ENCODE measurements around the gene MACROD2. TPM values are rescaled to one million over a fixed set of nuclear protein-coding genes. Genes with fewer than 3 reads are reported as not detected.

The MACROD2 gene
- total RNA-seq, 1 experiment from 2014 or later, result 3.7 TPM

DNA sequence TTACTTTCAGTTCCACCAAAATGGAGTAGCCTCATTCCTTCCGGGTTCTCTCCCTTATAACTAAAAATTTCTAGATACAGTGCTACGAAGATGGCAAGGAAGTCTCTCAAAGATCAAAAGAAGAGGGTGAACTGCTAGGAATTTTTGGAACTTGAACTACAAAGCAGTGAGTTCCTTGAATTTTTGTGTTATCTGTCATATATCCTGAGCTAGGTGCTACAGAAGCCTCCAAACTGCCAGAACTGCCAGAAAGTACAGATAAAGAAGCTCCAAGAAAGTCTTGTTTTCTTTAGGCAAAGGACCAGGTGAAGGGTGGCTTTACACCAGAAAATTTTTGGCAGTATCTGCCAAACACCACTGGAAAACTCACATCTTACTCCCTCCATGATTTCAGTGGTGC is 560.9 kb downstream of the MACROD2 start:
- ChIA-PET POLR2A (no interaction called here), CTCF (no interaction called here)

GRCh38 chr20:14559612-14560011 is 564.3 kb downstream of the MACROD2 start:
- Histone ChIP-seq H3K4me3 (replicated peaks in 1 of 2; ENCODE audit: low read depth in 1 of 2, low read length in 2 of 2) (no peak overlapping the region), H3K9me2 (ENCODE audit: insufficient read depth) (no peaks in the 10 kb centered on the region), H3K4me1 (ENCODE audit: control insufficient read depth in 1 of 2, insufficient read depth in 2 of 2, low read length in 2 of 2) (no peaks in the 10 kb centered on the region), H2AFZ (ENCODE audit: low read depth, low read length, poor library complexity, severe bottlenecking) (no peak overlapping the region), H3K9me3 (ENCODE audit: control insufficient read depth in 1 of 2, insufficient read depth in 1 of 2, low read depth in 1 of 2, low read length in 2 of 2) (no peaks in the 10 kb centered on the region; a peak in 1 of 4 replicates), H3K27ac (ENCODE audit: low read depth, low read length) (no peak overlapping the region), H4K20me1 (ENCODE audit: insufficient read depth) (no peaks in the 10 kb centered on the region), H3K79me2 (ENCODE audit: insufficient read depth, low read length) (no peaks in the 10 kb centered on the region), H3K4me2 (ENCODE audit: low read length) (no peak overlapping the region), H3K27me3 (ENCODE audit: insufficient read depth, low read length) (no peaks in the 10 kb centered on the region), H3K9ac (ENCODE audit: low read length) (no peak overlapping the region), H3K36me3 (ENCODE audit: control insufficient read depth in 1 of 2, insufficient read depth in 2 of 2, low read length in 2 of 2) (no peaks in the 10 kb centered on the region)
- intact Hi-C loops (cut with micrococcal nuclease), result no loop called here
- TF ChIP-seq ATF3 (IDR thresholded peaks at IDR 0.05) (no peak), SIN3A (IDR thresholded peaks at IDR 0.05; ENCODE audit: low read depth) (no peak), RAD21 (IDR thresholded peaks at IDR 0.05; ENCODE audit: low read depth) (no peak), SRF (IDR thresholded peaks at IDR 0.05; ENCODE audit: low read depth) (no peak), ZFX (IDR thresholded peaks at IDR 0.05) (no peak)
- CTCF ChIA-PET, result no interaction called here
- ATAC-seq (no peak), DNase-seq (ENCODE audit: low read depth, low spot score) (no peak)
- no TSS peak for BruUV-seq (replicated peaks)
- POLR2A ChIA-PET, result no interaction called here
- RAD21 ChIA-PET (ENCODE audit: low non-redundant PET in 1 of 2, low total read pairs in 2 of 2, uncharacterized antibody in 2 of 2, unreplicated experiment in 2 of 2), result no interaction called here

More for the DNA sequence above, 560.9 kb downstream of the MACROD2 start:
- Histone ChIP-seq H3K27ac (ENCODE audit: low read depth, low read length) (no peak overlapping the region), H3K36me3 (ENCODE audit: control insufficient read depth in 1 of 2, insufficient read depth in 2 of 2, low read length in 2 of 2) (no peaks in the 10 kb centered on the region), H3K4me1 (ENCODE audit: control insufficient read depth in 1 of 2, insufficient read depth in 2 of 2, low read length in 2 of 2) (no peaks in the 10 kb centered on the region), H4K20me1 (ENCODE audit: insufficient read depth) (no peaks in the 10 kb centered on the region), H2AFZ (ENCODE audit: low read depth, low read length, poor library complexity, severe bottlenecking) (no peak overlapping the region), H3K4me3 (replicated peaks in 1 of 2; ENCODE audit: low read depth in 1 of 2, low read length in 2 of 2) (no peak overlapping the region), H3K9me2 (ENCODE audit: insufficient read depth) (no peaks in the 10 kb centered on the region), H3K9ac (ENCODE audit: low read length) (no peak overlapping the region), H3K79me2 (ENCODE audit: insufficient read depth, low read length) (no peaks in the 10 kb centered on the region), H3K27me3 (ENCODE audit: insufficient read depth, low read length) (no peaks in the 10 kb centered on the region), H3K9me3 (ENCODE audit: control insufficient read depth in 1 of 2, insufficient read depth in 1 of 2, low read depth in 1 of 2, low read length in 2 of 2) (no peaks in the 10 kb centered on the region), H3K4me2 (ENCODE audit: low read length) (no peak overlapping the region)
- TF ChIP-seq ATF3 (IDR thresholded peaks at IDR 0.05) (no peak), CEBPB (IDR thresholded peaks at IDR 0.05; ENCODE audit: low read depth) (no peak)
- TF ChIP-seq, protein P1, sequence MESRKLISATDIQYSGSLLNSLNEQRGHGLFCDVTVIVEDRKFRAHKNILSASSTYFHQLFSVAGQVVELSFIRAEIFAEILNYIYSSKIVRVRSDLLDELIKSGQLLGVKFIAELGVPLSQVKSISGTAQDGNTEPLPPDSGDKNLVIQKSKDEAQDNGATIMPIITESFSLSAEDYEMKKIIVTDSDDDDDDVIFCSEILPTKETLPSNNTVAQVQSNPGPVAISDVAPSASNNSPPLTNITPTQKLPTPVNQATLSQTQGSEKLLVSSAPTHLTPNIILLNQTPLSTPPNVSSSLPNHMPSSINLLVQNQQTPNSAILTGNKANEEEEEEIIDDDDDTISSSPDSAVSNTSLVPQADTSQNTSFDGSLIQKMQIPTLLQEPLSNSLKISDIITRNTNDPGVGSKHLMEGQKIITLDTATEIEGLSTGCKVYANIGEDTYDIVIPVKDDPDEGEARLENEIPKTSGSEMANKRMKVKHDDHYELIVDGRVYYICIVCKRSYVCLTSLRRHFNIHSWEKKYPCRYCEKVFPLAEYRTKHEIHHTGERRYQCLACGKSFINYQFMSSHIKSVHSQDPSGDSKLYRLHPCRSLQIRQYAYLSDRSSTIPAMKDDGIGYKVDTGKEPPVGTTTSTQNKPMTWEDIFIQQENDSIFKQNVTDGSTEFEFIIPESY (IDR thresholded peaks at IDR 0.05; ENCODE audit: extremely low read depth, insufficient replicate concordance, low read length), result no peak
- ATAC-seq (no peak), DNase-seq (ENCODE audit: low read depth, low spot score) (no peak)
- RAD21 ChIA-PET (ENCODE audit: low non-redundant PET in 1 of 2, low total read pairs in 2 of 2, uncharacterized antibody in 2 of 2, unreplicated experiment in 2 of 2), result no interaction called here
- intact Hi-C loops (cut with micrococcal nuclease), result no loop called here
- no TSS peak for BruUV-seq (replicated peaks)

Measured in HCT116 (cell line).